HEK293 (cell line): ENCODE results near the gene HPRT1.

Experiments
- CTCF ChIA-PET: fragments of 350-600 bp; formaldehyde crosslinking; extraction: SDS; loops from one replicate; lab custom pipeline; 2021; ENCODE audit warnings: antibody characterized with exemption; lab: Yijun Ruan, JAX
- POLR2A ChIA-PET: fragments of 300-600 bp; formaldehyde crosslinking; extraction: SDS; loops from one replicate; lab custom pipeline; 2020; ENCODE audit warnings: antibody characterized with exemption, inconsistent platforms; lab: Yijun Ruan, JAX
- H3K27ac ChIP-seq: fragments of 200-500 bp; sonication (Bioruptor generic); 2 replicates; pipeline ENCODE4 v1.5.1; 2014; ENCODE audit warnings: low read depth, low read length, control low read depth, inconsistent platforms; ENCODE audit errors: extremely low read depth
- H3K36me3 ChIP-seq, 2 experiments: fragments of 200-500 bp in 1 of 2; sonication (Bioruptor generic) in 1 of 2; 1 replicate in 1 of 2; 2 replicates in 1 of 2; pipeline ENCODE4 v1.5.1; 2014 to 2017; ENCODE audit warnings: inconsistent platforms in 2 of 2, low read length in 2 of 2; ENCODE audit not compliant: control insufficient read depth in 2 of 2, insufficient read depth in 1 of 2
- H3K4me1 ChIP-seq: fragments of 200-500 bp; sonication (Bioruptor generic); 2 replicates; pipeline ENCODE4 v1.5.1; 2014; ENCODE audit warnings: mild to moderate bottlenecking, low read length, inconsistent platforms; ENCODE audit not compliant: control insufficient read depth, insufficient read depth
- H3K4me3 ChIP-seq: 2 replicates; pipeline ENCODE4 v1.5.1; 2011; ENCODE audit warnings: low read depth, mild to moderate bottlenecking, control low read depth, low read length, moderate library complexity
- H3K9me3 ChIP-seq: fragments of 200-500 bp; sonication (Bioruptor generic); 2 replicates; pipeline ENCODE4 v1.5.1; 2014; ENCODE audit warnings: low read depth, low read length, inconsistent platforms; ENCODE audit not compliant: control insufficient read depth, insufficient read depth
- ATF2 ChIP-seq: fragments of 450-650 bp; formaldehyde crosslinking; IDR thresholded peaks from 2 replicates; pipeline ENCODE4 v1.5.1; 2016; ENCODE audit warnings: missing biosample characterization, missing genetic modification characterization, low read depth
- GLIS1 ChIP-seq: fragments of 450-650 bp; formaldehyde crosslinking; IDR thresholded peaks from 2 replicates; pipeline ENCODE4 v1.5.1; 2016; ENCODE audit warnings: missing biosample characterization, missing genetic modification characterization
- HIC1 ChIP-seq: fragments of 450-650 bp; formaldehyde crosslinking; IDR thresholded peaks from 2 replicates; pipeline ENCODE4 v1.5.1; 2016; ENCODE audit warnings: missing biosample characterization, missing genetic modification characterization
- HOXD13 ChIP-seq: sonication (generic); formaldehyde crosslinking; IDR thresholded peaks from 2 replicates; pipeline ENCODE4 v1.8.0; 2022; ENCODE audit warnings: missing genetic modification reagents, borderline replicate concordance
- KLF17 ChIP-seq: fragments of 450-650 bp; formaldehyde crosslinking; IDR thresholded peaks from 2 replicates; pipeline ENCODE4 v1.5.1; 2016; ENCODE audit warnings: missing biosample characterization, missing genetic modification characterization
- PRDM10 ChIP-seq: fragments of 450-650 bp; formaldehyde crosslinking; IDR thresholded peaks from 2 replicates; pipeline ENCODE4 v1.5.1; 2016; ENCODE audit warnings: missing biosample characterization, missing genetic modification characterization
- RBAK ChIP-seq: fragments of 450-650 bp; formaldehyde crosslinking; IDR thresholded peaks from 2 replicates; pipeline ENCODE4 v1.5.1; 2016; ENCODE audit warnings: missing biosample characterization, missing genetic modification characterization
- SCRT1 ChIP-seq: fragments of 450-650 bp; formaldehyde crosslinking; IDR thresholded peaks from 2 replicates; pipeline ENCODE4 v1.5.1; 2016; ENCODE audit warnings: missing biosample characterization, missing genetic modification characterization, borderline replicate concordance
- ZBTB20 ChIP-seq: fragments of 450-650 bp; formaldehyde crosslinking; IDR thresholded peaks from 2 replicates; pipeline ENCODE4 v1.5.1; 2016; ENCODE audit warnings: missing biosample characterization, missing genetic modification characterization
- ZFP3 ChIP-seq: fragments of 450-650 bp; formaldehyde crosslinking; IDR thresholded peaks from 2 replicates; pipeline ENCODE4 v1.5.1; 2016; ENCODE audit warnings: low read depth, missing biosample characterization, missing genetic modification characterization
- ZIC2 ChIP-seq: fragments of 450-650 bp; formaldehyde crosslinking; IDR thresholded peaks from 2 replicates; pipeline ENCODE4 v1.5.1; 2016; ENCODE audit warnings: missing biosample characterization, missing genetic modification characterization
- ZNF10 ChIP-seq: fragments of 450-650 bp; formaldehyde crosslinking; IDR thresholded peaks from 2 replicates; pipeline ENCODE4 v1.5.1; 2017; ENCODE audit warnings: missing biosample characterization, missing genetic modification characterization
- ZNF138 ChIP-seq: fragments of 450-650 bp; formaldehyde crosslinking; IDR thresholded peaks from 2 replicates; pipeline ENCODE4 v1.5.1; 2016; ENCODE audit warnings: missing biosample characterization, missing genetic modification characterization, borderline replicate concordance
- ZNF19 ChIP-seq: fragments of 450-650 bp; formaldehyde crosslinking; IDR thresholded peaks from 2 replicates; pipeline ENCODE4; 2016; ENCODE audit warnings: missing biosample characterization, missing genetic modification characterization, low read depth
- ZNF26 ChIP-seq: fragments of 450-650 bp; formaldehyde crosslinking; IDR thresholded peaks from 2 replicates; pipeline ENCODE4 v1.5.1; 2016; ENCODE audit warnings: missing biosample characterization, missing genetic modification characterization
- ZNF302 ChIP-seq: fragments of 450-650 bp; formaldehyde crosslinking; IDR thresholded peaks from 2 replicates; pipeline ENCODE4 v1.5.1; 2016; ENCODE audit warnings: missing biosample characterization, missing genetic modification characterization, low read depth
- ZNF335 ChIP-seq: fragments of 450-650 bp; formaldehyde crosslinking; conservative IDR thresholded peaks from 2 replicates; pipeline ENCODE4 v1.5.1; 2016; ENCODE audit warnings: missing biosample characterization, missing genetic modification characterization
- ZNF501 ChIP-seq: fragments of 450-650 bp; formaldehyde crosslinking; IDR thresholded peaks from 2 replicates; pipeline ENCODE4 v1.5.1; 2016; ENCODE audit warnings: missing biosample characterization, missing genetic modification characterization
- ZNF626 ChIP-seq: fragments of 450-650 bp; sonication (Bioruptor Pico); formaldehyde crosslinking; IDR thresholded peaks from 2 replicates; pipeline ENCODE4 v1.5.1; 2018; ENCODE audit warnings: missing biosample characterization, missing genetic modification characterization, inconsistent platforms
- ZNF76 ChIP-seq: fragments of 450-650 bp; formaldehyde crosslinking; IDR thresholded peaks from 2 replicates; pipeline ENCODE4; 2016; ENCODE audit warnings: low read depth, missing biosample characterization, missing genetic modification characterization, borderline replicate concordance
- ZNF776 ChIP-seq: fragments of 450-650 bp; formaldehyde crosslinking; IDR thresholded peaks from 2 replicates; pipeline ENCODE4 v1.5.0; 2017; ENCODE audit warnings: missing biosample characterization, missing genetic modification characterization, borderline replicate concordance

Gene HPRT1

GRCh38 chrX:134459683-134460004 is 321 bp upstream of the HPRT1 start (continued):
- TF ChIP-seq PRDM10 (tag by site-specific recombination) (peak; percentile 51), SCRT1 (tag by site-specific recombination) (peak; percentile 87)

- H3K9me3 ChIP-seq, result no peaks in the 10 kb centered on the region
- peak overlapping the region; percentile 89; the same call in 1 of the 2 replicates for H3K27ac ChIP-seq
- H3K4me3 ChIP-seq, result peak overlapping the region; percentile 69
- TF ChIP-seq ZNF26 (tag by site-specific recombination) (no peak), HIC1 (tag by site-specific recombination) (no peak), ZNF501 (tag by site-specific recombination) (no peak), ZNF776 (no peak), ZNF626 (tag by site-specific recombination) (no peak), ZFP3 (tag by site-specific recombination) (no peak), RBAK (no peak), ZNF19 (tag by site-specific recombination) (no peak), ZNF76 (tag by site-specific recombination) (no peak), ZNF10 (no peak), HOXD13 (CRISPR knock-in tag) (no peak), ZNF302 (tag by site-specific recombination) (no peak), GLIS1 (no peak), ZNF335 (peak; percentile 60), ZNF138 (tag by site-specific recombination) (no peak), ZIC2 (tag by site-specific recombination) (no peak), ZBTB20 (tag by site-specific recombination) (peak; percentile 50; the same call in 1 of the 2 replicates), KLF17 (tag by site-specific recombination) (no peak), ATF2 (tag by site-specific recombination) (0 out of 2 replicates have a peak, but pooled peaks have one; percentile 14)
- no peaks in the 10 kb centered on the region; a peak in 1 of 3 replicates for H3K36me3 ChIP-seq
- CTCF ChIA-PET, result no interaction called here
- no peaks in the 10 kb centered on the region; the same call in 1 of the 2 replicates for H3K4me1 ChIP-seq
- POLR2A ChIA-PET, result no interaction called here
These were observed 876 bp downstream of the HPRT1 start for GRCh38 chrX:134460862-134461220.
